H1 (cell line): Measurements from ENCODE around the gene RNF166. TPM values are rescaled to one million over a fixed set of nuclear protein-coding genes. Genes with fewer than 3 reads are reported as not detected.

Experiments used
- ATF3 ChIP-seq: IDR thresholded peaks from 2 replicates; pipeline ENCODE4 v1.6.1; 2011; ENCODE audit warnings: low read depth, mild to moderate bottlenecking, low read length; ENCODE audit not compliant: insufficient read depth
- CBX5 ChIP-seq: fragments of 300-800, 300-1000 bp; sonication (generic); IDR thresholded peaks from 2 replicates; pipeline ENCODE4 v1.7.1; 2016; ENCODE audit warnings: antibody characterized with exemption, low read length, low read depth
- polyA plus RNA-seq, 7 experiments: library from polyadenylated mRNA; depleted of rRNA in 3 of 7; stranded (reverse) in 5 of 7; unstranded in 2 of 7; fragments of >200 nt in 5 of 7; fragments of 200-250 nt in 2 of 7; gene quantifications; 1 replicate in 5 of 7; 2 replicates in 1 of 7; 4 replicates in 1 of 7; pipeline versions ENCODE4 v1.2.1 to v1.2.3, GENCODE V29; 2011 to 2013; ENCODE audit warnings: missing spikeins in 2 of 7, mixed read lengths in 2 of 7
- total RNA-seq: library from RNA; stranded (reverse); fragmentation: NEBNext Ultra II Directional; extraction: Animal tissue kit (Norgen Biotek cat#: 25700); gene quantifications from 2 replicates; pipeline ENCODE4 v1.2.1, GENCODE V29; 2021
- TF ChIP-seq, protein P1 (sequence below): fragments of 300-600 bp; sonication (generic); IDR thresholded peaks from 2 replicates; pipeline ENCODE4 v1.7.1; 2012; ENCODE audit warnings: low read length, moderate library complexity, mild to moderate bottlenecking, inconsistent platforms; ENCODE audit not compliant: insufficient replicate concordance

Gene RNF166
- total and polyA plus RNA-seq, 2 of the 8 experiments (the other 6 are each of a cell fraction or from before 2014, with no cell fraction given): 29.8 to 31.2 TPM

GRCh38 chr16:88653596-88654362 lies 52.4 kb downstream of the RNF166 start (continued):
- TF ChIP-seq, protein P1, sequence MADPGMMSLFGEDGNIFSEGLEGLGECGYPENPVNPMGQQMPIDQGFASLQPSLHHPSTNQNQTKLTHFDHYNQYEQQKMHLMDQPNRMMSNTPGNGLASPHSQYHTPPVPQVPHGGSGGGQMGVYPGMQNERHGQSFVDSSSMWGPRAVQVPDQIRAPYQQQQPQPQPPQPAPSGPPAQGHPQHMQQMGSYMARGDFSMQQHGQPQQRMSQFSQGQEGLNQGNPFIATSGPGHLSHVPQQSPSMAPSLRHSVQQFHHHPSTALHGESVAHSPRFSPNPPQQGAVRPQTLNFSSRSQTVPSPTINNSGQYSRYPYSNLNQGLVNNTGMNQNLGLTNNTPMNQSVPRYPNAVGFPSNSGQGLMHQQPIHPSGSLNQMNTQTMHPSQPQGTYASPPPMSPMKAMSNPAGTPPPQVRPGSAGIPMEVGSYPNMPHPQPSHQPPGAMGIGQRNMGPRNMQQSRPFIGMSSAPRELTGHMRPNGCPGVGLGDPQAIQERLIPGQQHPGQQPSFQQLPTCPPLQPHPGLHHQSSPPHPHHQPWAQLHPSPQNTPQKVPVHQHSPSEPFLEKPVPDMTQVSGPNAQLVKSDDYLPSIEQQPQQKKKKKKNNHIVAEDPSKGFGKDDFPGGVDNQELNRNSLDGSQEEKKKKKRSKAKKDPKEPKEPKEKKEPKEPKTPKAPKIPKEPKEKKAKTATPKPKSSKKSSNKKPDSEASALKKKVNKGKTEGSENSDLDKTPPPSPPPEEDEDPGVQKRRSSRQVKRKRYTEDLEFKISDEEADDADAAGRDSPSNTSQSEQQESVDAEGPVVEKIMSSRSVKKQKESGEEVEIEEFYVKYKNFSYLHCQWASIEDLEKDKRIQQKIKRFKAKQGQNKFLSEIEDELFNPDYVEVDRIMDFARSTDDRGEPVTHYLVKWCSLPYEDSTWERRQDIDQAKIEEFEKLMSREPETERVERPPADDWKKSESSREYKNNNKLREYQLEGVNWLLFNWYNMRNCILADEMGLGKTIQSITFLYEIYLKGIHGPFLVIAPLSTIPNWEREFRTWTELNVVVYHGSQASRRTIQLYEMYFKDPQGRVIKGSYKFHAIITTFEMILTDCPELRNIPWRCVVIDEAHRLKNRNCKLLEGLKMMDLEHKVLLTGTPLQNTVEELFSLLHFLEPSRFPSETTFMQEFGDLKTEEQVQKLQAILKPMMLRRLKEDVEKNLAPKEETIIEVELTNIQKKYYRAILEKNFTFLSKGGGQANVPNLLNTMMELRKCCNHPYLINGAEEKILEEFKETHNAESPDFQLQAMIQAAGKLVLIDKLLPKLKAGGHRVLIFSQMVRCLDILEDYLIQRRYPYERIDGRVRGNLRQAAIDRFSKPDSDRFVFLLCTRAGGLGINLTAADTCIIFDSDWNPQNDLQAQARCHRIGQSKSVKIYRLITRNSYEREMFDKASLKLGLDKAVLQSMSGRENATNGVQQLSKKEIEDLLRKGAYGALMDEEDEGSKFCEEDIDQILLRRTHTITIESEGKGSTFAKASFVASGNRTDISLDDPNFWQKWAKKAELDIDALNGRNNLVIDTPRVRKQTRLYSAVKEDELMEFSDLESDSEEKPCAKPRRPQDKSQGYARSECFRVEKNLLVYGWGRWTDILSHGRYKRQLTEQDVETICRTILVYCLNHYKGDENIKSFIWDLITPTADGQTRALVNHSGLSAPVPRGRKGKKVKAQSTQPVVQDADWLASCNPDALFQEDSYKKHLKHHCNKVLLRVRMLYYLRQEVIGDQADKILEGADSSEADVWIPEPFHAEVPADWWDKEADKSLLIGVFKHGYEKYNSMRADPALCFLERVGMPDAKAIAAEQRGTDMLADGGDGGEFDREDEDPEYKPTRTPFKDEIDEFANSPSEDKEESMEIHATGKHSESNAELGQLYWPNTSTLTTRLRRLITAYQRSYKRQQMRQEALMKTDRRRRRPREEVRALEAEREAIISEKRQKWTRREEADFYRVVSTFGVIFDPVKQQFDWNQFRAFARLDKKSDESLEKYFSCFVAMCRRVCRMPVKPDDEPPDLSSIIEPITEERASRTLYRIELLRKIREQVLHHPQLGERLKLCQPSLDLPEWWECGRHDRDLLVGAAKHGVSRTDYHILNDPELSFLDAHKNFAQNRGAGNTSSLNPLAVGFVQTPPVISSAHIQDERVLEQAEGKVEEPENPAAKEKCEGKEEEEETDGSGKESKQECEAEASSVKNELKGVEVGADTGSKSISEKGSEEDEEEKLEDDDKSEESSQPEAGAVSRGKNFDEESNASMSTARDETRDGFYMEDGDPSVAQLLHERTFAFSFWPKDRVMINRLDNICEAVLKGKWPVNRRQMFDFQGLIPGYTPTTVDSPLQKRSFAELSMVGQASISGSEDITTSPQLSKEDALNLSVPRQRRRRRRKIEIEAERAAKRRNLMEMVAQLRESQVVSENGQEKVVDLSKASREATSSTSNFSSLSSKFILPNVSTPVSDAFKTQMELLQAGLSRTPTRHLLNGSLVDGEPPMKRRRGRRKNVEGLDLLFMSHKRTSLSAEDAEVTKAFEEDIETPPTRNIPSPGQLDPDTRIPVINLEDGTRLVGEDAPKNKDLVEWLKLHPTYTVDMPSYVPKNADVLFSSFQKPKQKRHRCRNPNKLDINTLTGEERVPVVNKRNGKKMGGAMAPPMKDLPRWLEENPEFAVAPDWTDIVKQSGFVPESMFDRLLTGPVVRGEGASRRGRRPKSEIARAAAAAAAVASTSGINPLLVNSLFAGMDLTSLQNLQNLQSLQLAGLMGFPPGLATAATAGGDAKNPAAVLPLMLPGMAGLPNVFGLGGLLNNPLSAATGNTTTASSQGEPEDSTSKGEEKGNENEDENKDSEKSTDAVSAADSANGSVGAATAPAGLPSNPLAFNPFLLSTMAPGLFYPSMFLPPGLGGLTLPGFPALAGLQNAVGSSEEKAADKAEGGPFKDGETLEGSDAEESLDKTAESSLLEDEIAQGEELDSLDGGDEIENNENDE: no peak
- TF ChIP-seq CBX5: no peak
- TF ChIP-seq ATF3: no peak
